ENCODE data around the gene ZBTB3. TPM values are rescaled to one million over a fixed set of nuclear protein-coding genes. Genes with fewer than 3 reads are reported as not detected.

ZBTB3 gene
- total and polyA plus RNA-seq, 2 of the 13 experiments (the other 11 are each of a cell fraction or from before 2014, with no cell fraction given), result 3.4 to 5.2 TPM

DNA sequence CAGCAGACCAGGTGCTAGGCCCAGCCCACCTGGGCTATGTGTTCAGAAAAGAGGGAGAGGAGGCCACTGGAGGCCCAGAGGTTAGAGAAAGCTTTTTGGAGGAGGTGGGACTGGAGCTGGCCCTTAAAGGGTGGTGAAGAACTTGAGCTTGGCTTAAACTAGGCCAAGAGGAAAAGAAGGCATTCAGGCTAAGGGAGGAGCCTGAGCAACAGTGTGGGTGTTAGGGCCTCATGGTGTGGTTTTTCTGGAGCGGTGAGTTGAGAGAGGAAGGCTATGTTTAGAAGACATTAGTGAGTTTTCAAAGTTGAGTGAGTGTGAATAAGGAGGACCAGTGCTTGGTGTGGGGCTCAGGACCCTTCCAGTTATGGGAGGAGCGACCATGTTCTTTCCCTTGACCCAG, 23.4 kb upstream of the ZBTB3 start:
- 100% methylated on average over 2 of the region's 2 CpGs for WGBS (ENCODE audit: low lambda C conversion rate)
- Histone ChIP-seq H3K4me3 (replicated peaks in 1 of 3; ENCODE audit: insufficient read depth in 1 of 3, low read depth in 2 of 3, low read length in 3 of 3) (no peak overlapping the region), H3K79me2 (ENCODE audit: insufficient read depth, low read length) (peaks cover 4% of the 10 kb centered on the region), H3K9ac (ENCODE audit: insufficient read depth, low read depth, low read length) (no peak overlapping the region), H3K36me3 (replicated peaks in 1 of 2; ENCODE audit: control insufficient read depth in 1 of 2, insufficient read depth in 2 of 2, low read length in 2 of 2) (peaks cover 15 to 41% of the 10 kb centered on the region in 2 experiments), H3K9me3 (ENCODE audit: low read length) (no peaks in the 10 kb centered on the region), H2AFZ (ENCODE audit: low read length) (no peak overlapping the region), H3K27ac (ENCODE audit: extremely low read length, insufficient read depth, low read length) (no peak overlapping the region), H3K4me2 (ENCODE audit: low read depth, low read length) (no peak overlapping the region), H4K20me1 (ENCODE audit: insufficient read depth, low read length) (no peaks in the 10 kb centered on the region), H3K27me3 (ENCODE audit: control insufficient read depth in 1 of 2, insufficient read depth in 2 of 2, low read length in 2 of 2) (no peaks in the 10 kb centered on the region), H3K4me1 (ENCODE audit: insufficient read depth, low read length) (peaks cover 3% of the 10 kb centered on the region; the same call in 1 of the 2 replicates)
- intact Hi-C loops (cut with micrococcal nuclease; ENCODE audit: unreplicated experiment), result no loop called here
- BruUV-seq (replicated peaks), result no TSS peak
- ATAC-seq (no peak), DNase-seq (ENCODE audit: low spot score) (no peak), FAIRE-seq (no peak)
- CTCF ChIA-PET (ENCODE audit: low intra/inter-chr PET ratio, low total read pairs), result no interaction called here
- in situ Hi-C loops (cut with HindIII; ENCODE audit: extremely low pct_ligation_motif_present, low pct_unique_long_range_greater_than_20kb), result no loop called here
- POLR2A ChIA-PET, result no interaction called here
- TF ChIP-seq EEA1 (CRISPR knock-in tag; IDR thresholded peaks at IDR 0.05; ENCODE audit: borderline replicate concordance) (no peak), ZNF414 (CRISPR knock-in tag; IDR thresholded peaks at IDR 0.05) (no peak), GLMP (CRISPR knock-in tag; IDR thresholded peaks at IDR 0.05; ENCODE audit: borderline replicate concordance) (no peak), ZMYM3 (CRISPR knock-in tag; IDR thresholded peaks at IDR 0.05) (no peak), DBP (CRISPR knock-in tag; IDR thresholded peaks at IDR 0.05; ENCODE audit: not compliant biosample characterization) (no peak), WIZ (CRISPR knock-in tag; IDR thresholded peaks at IDR 0.05) (no peak), GRHL1 (CRISPR knock-in tag; conservative IDR thresholded peaks at IDR 0.05) (no peak), HOXA3 (CRISPR knock-in tag; IDR thresholded peaks at IDR 0.05) (no peak), ZNF207 (IDR thresholded peaks at IDR 0.05; ENCODE audit: borderline replicate concordance) (no peak), REST (IDR thresholded peaks at IDR 0.05; ENCODE audit: borderline replicate concordance in 1 of 2, low read depth in 1 of 2, low read length in 2 of 2) (no peak), ELK4 (CRISPR knock-in tag; IDR thresholded peaks at IDR 0.05; ENCODE audit: borderline replicate concordance) (no peak), SNAPC2 (CRISPR knock-in tag; IDR thresholded peaks at IDR 0.05) (no peak), GLI4 (CRISPR knock-in tag; IDR thresholded peaks at IDR 0.05; ENCODE audit: borderline replicate concordance) (no peak), ZNF570 (CRISPR knock-in tag; IDR thresholded peaks at IDR 0.05; ENCODE audit: borderline replicate concordance) (no peak), FIP1L1 (IDR thresholded peaks at IDR 0.05; ENCODE audit: borderline replicate concordance, insufficient read depth, low read depth, low read length) (no peak)
